Natural killer cell treated with Interleukin-12 subunit alpha and Interleukin-12 subunit beta and Interleukin-15 and Interleukin-18, amount 100 ng/mL, for 72 hours (primary cell): ENCODE measurements around the gene WFDC1. TPM values are rescaled to one million over a fixed set of nuclear protein-coding genes. Genes with fewer than 3 reads are reported as not detected.
"Not testable (repeated sequence)": the region's sequence is repeated elsewhere in the genome, so short reads cannot be mapped to it uniquely, and the experiment has no call there.

Experiments used
- ATAC-seq, 2 donors: fragments of 150-1000 bp; cut with Tn5 transposase in 1 of 2; sonication (Bioruptor Pico), chemical (Tn5 transposase) in 1 of 2; 2 replicates each; pipeline ENCODE4 v1.10.0; 2021
- DNase-seq: peaks from one replicate; pipeline ENCODE4 v3.0.0; 2022; ENCODE audit warnings: low spot score
- H3K27ac Mint-ChIP-seq, 2 donors: 1 replicate in 1 of 2; 2 replicates in 1 of 2; pipeline ENCODE4 v1.8.0; 2022; ENCODE audit warnings: mixed read lengths in 2 of 2, mild to moderate bottlenecking in 1 of 2, moderate library complexity in 1 of 2
- H3K27me3 Mint-ChIP-seq, 2 donors: 1 replicate in 1 of 2; 2 replicates in 1 of 2; pipeline ENCODE4 v1.8.0; 2022; ENCODE audit warnings: mixed read lengths in 2 of 2
- H3K36me3 Mint-ChIP-seq: one replicate; pipeline ENCODE4 v1.8.0; 2022; ENCODE audit warnings: mixed read lengths
- H3K4me1 Mint-ChIP-seq, 2 donors: 1 replicate in 1 of 2; 2 replicates in 1 of 2; pipeline ENCODE4 v1.8.0; 2022; ENCODE audit warnings: low read depth in 2 of 2, mixed read lengths in 2 of 2, mild to moderate bottlenecking in 1 of 2
- H3K4me3 Mint-ChIP-seq: one replicate; pipeline ENCODE4 v1.8.0; 2022; ENCODE audit warnings: mixed read lengths
- H3K9me3 Mint-ChIP-seq: 2 replicates; pipeline ENCODE4 v1.8.0; 2022; ENCODE audit warnings: mixed read lengths
- total RNA-seq, 2 donors: library from RNA; stranded (reverse); gene quantifications; one replicate each; pipeline ENCODE4 v1.2.3, GENCODE V29; 2022

The WFDC1 gene
- total RNA-seq, 2 donors from 2014 or later, result not detected

DNA sequence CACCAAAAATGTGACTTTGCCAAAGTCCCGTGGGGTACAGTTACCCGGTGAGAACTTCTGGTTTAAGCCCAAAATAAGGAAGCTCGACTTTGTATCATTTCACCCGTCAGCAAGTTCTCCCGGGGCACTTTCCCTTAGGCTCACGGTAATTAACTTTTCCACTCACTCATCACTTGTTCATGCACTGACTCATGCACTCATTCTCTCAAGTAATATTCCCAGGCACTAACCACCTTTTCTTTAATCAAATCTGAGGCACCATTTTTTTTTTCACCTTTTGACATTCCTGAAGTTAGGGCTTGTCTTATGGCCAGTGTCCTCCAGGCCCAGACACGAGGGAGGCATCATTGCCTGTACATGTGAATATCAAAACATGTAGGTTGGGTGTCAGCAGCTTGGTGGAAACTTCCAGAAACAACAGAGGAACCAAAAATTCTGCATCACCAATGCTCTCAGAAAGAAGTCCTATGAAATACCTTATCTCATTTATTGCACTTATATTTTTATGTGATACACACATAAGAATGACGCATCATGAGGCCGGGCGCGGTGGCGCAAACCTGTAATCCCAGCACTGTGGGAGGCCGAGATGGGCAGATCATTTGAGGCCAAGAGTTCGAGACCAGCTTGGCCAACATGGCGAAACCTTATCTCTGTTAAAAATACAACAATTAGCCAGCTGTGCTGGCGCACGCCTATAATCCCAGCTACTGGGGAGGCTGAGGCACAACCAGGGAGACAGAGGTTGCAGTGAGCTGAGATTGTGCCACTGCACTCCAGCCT is 37.5 kb downstream of the WFDC1 start:
- Mint-ChIP-seq H3K4me3 (no peak overlapping the region), H3K4me1 (no peaks in the 10 kb centered on the region), H3K9me3 (no peaks in the 10 kb centered on the region), H3K27ac (no peak overlapping the region), H3K36me3 (peaks cover 11% of the 10 kb centered on the region), H3K27me3 (peaks cover 5 to 12% of the 10 kb centered on the region in 2 donors)
- no peak for ATAC-seq
- no peak for DNase-seq

DNA sequence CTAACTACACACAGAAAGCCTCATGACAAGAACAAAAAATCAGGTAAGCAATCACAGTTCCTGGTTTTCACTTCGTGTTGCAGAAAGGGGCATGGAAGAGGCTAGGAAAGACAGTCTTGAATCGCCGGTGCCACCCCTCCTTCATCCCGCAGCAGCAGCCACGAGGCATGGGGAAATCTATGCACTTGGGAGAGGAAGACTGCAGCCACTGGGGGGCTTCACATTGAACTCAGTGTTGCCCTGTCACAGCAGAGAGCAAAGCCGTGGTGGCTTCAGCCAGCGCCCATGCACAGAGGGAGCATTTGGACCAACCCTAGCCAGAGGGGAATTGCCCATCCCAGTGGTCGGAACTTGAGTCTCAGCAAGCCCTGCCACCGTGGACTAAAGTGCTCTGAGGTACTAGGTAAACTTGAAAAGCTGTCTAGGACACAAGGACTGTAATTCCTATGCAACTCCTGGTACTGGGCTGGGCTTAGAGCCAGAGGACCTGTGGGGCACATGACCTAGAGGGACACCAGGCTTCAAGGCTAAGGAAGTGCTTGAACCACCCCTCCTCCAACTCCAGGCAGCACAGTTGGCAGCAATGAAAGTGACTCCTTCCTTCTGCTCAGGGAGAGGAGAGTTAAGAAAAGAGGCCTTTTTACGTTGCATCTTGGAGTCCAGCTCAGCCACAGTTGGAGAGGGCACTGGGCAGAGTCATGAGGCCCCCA is 38.5 kb downstream of the WFDC1 start:
- H3K9me3 Mint-ChIP-seq, result no peaks in the 10 kb centered on the region
- no peak for DNase-seq
- peaks cover 5 to 12% of the 10 kb centered on the region in 2 donors for H3K27me3 Mint-ChIP-seq
- H3K4me3 Mint-ChIP-seq, result no peak overlapping the region
- no peak for ATAC-seq
- no peak overlapping the region for H3K27ac Mint-ChIP-seq
- H3K4me1 Mint-ChIP-seq, result no peaks in the 10 kb centered on the region
- peaks cover 13% of the 10 kb centered on the region for H3K36me3 Mint-ChIP-seq

DNA sequence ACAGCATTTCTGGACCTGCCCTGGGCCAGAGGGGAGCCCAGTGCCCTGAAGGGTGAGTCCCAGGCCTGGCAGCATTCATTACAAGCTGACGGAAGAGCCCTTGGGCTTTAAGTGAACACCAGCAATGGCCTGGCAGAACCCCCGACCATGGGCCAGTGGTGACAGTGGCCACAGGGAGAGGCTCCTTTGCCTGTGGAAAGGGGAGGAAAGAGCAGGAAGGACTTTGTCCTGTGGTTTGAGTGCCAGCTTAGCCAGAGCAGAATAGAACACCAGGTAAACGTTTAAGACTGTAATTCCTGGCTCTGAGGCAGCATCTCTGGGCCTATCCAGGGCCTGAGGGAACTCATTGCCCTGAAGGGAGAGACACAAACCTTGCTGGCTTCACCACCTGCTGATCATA is 39.4 kb downstream of the WFDC1 start:
- peaks cover 13% of the 10 kb centered on the region for H3K36me3 Mint-ChIP-seq
- H3K27me3 Mint-ChIP-seq, result peaks cover 5 to 12% of the 10 kb centered on the region in 2 donors
- no peak overlapping the region for H3K4me3 Mint-ChIP-seq
- ATAC-seq (peak in 1 of 2 donors; percentile 39), DNase-seq (no peak)
- no peak overlapping the region for H3K27ac Mint-ChIP-seq
- H3K9me3 Mint-ChIP-seq, result no peaks in the 10 kb centered on the region
- H3K4me1 Mint-ChIP-seq, result no peaks in the 10 kb centered on the region

DNA sequence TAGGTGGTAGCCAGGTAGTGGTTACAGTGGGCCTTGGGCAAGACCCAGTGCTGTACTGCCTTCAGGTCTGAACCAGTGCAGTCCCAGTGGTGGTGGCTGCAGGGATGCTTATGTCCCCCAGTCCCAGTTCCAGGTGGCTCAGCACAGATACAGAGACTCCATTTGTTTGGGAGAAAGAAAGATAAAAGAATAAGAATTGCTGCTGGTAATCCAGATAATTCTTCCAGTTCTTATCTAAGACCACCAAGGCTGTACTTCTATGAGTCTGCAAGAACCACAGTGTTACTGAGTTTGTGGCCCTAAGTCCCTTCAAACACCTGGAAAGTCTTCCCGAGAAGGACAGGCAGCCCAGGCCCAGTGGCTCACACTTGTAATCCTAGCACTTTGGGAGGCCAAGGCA is 39.8 kb downstream of the WFDC1 start:
- H3K9me3 Mint-ChIP-seq, result no peaks in the 10 kb centered on the region
- H3K4me1 Mint-ChIP-seq, result no peaks in the 10 kb centered on the region
- ATAC-seq (no peak), DNase-seq (no peak)
- peaks cover 5 to 12% of the 10 kb centered on the region in 2 donors for H3K27me3 Mint-ChIP-seq
- no peak overlapping the region for H3K4me3 Mint-ChIP-seq
- H3K36me3 Mint-ChIP-seq, result peaks cover 13% of the 10 kb centered on the region
- H3K27ac Mint-ChIP-seq, result no peak overlapping the region

DNA sequence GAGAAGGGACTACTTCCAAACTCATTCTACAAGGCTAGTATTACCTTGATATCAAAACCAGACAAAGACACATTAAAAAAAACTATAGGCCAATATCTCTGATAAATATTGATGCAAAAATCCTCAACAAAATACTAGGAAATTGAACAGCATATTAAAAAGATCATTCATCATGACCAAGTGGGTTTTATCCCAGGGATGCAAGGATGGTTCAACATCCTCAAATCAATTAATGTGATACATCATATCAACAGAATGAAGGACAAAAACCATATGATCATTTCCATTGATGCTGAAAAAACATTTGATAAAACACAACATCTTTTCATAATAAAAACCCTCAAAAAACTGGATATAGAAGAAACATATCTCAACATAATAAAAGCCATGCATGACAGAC is 42.6 kb downstream of the WFDC1 start:
- not testable (repeated sequence) for H3K4me1 Mint-ChIP-seq, H3K27ac Mint-ChIP-seq, ATAC-seq, H3K4me3 Mint-ChIP-seq, DNase-seq, H3K9me3 Mint-ChIP-seq
- Mint-ChIP-seq H3K27me3 (peaks cover 7 to 12% of the 10 kb centered on the region in 2 donors), H3K36me3 (peaks cover 13% of the 10 kb centered on the region)

DNA sequence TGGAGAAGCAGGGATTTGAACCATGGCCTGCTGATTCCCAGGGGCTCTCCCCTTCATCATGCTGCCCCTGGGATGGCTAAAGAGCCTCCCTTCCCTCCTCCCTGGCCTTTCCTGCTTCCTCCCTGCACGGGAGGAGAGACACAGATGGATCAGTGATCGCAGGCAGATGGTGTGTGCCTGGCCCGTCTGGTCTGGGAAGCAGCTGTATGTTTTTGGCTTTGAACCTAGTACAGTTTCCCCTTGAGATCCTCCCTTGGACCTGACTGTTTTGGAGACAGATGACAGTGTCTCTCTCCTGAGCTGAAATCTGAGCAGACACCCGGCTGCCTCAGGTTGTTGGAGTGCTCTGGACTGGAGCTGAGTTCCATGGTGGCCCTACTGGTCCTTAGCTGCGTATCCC is 44.6 kb downstream of the WFDC1 start:
- Mint-ChIP-seq H3K4me1 (no peaks in the 10 kb centered on the region), H3K4me3 (no peak overlapping the region), H3K27ac (no peak overlapping the region), H3K27me3 (peaks cover 5 to 12% of the 10 kb centered on the region in 2 donors), H3K36me3 (peaks cover 13% of the 10 kb centered on the region), H3K9me3 (no peaks in the 10 kb centered on the region)
- DNase-seq (no peak), ATAC-seq (no peak)

DNA sequence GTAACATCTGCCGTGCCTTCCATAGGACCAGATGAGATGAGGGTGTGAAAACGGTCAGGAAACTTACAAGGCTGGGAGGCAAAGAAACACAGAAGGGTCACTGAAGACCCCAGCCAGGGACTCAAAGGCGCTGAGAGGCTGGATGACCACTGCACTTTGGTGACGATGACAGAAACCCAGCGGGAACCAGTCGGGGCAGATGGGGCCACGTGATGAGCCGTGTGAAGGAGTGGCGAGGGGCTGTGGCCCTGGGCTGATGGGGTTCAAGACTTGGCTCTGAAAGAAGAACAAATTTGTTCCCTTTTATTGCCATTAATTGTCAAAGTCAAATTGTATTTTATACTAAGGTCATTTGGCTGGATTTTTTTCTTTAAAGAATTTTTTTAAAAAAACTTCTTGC is 45.1 kb downstream of the WFDC1 start:
- DNase-seq, result no peak
- Mint-ChIP-seq H3K36me3 (peaks cover 13% of the 10 kb centered on the region), H3K27me3 (peaks cover 5 to 11% of the 10 kb centered on the region in 2 donors), H3K27ac (no peak overlapping the region), H3K4me3 (no peak overlapping the region), H3K4me1 (no peaks in the 10 kb centered on the region), H3K9me3 (no peaks in the 10 kb centered on the region)
- ATAC-seq, result no peak

DNA sequence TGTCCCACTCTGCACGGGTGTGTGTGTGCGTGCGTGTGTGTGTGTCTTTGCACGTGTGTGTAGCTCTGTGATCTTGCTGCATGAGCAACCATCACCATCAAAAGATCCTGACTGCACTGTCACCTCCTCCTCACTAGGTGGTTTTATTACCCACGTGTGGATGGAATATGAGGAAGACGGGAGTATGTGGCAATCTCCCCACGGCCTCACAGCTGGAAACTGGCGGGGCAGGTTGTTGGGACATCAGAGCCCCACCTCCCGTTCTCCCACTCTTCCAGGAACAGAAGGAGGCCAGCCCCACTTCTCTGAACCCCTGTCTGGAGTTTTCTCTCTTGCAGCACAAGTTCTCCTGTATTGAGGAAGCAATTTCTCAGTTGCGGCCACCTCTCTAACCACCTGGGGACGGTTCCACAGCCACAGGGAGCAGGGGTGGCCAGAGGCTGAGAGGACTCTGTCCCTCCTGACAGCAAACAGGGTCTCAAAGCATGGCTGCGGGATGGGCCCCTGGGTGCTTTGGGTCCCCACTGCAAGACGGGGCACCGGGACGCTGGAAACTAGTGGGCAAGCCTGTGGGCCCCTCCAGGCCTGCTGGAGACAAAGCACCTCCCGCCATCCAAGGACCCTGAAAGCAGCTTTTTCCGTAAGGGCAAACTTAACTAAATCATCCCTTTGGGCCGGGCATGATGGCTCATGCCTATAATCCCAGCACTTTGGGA is 45.8 kb downstream of the WFDC1 start:
- ATAC-seq (no peak), DNase-seq (no peak)
- no peak overlapping the region for H3K4me3 Mint-ChIP-seq
- no peaks in the 10 kb centered on the region for H3K9me3 Mint-ChIP-seq
- H3K4me1 Mint-ChIP-seq, result no peaks in the 10 kb centered on the region
- H3K36me3 Mint-ChIP-seq, result peaks cover 8% of the 10 kb centered on the region
- peaks cover 4 to 5% of the 10 kb centered on the region in 2 donors for H3K27me3 Mint-ChIP-seq
- H3K27ac Mint-ChIP-seq, result no peak overlapping the region

DNA sequence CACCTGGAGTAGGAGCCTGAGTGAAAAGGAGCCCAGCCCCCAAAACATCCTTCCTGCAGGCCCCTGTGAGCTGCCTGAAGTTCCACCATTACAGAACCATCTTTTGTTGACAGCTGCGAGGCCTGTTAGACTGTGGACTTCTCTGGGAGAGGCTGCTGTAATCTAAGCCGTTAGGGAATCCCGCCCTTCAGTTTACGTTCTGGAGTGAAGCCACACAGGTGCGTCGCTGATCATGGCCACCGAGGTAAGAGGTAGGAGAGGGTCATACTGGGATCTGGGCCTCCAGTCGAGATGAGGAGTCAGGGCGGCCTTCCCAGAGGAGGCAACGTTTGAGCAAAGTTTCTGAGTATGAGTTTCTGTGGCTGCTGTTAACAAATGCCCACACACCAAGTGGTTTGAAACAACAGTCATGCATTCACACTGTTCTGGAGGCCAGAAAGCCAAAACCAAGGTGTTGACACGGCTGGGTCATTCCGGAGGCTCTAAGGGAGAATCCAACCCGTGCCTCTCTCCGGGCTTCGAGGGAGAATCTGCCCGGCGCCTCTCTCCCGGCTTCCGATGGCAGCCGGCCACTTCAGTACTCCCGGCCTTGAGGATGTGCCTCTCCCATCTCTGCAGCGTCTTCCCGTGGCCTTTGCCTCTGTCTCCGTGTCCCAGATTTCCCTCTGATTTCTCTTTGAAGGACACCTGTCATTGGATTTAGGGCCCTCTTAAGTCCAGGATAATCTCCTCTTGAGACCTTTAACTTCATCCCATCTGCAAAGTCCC is 47.0 kb downstream of the WFDC1 start:
- DNase-seq, result no peak
- Mint-ChIP-seq H3K36me3 (peaks cover 6% of the 10 kb centered on the region), H3K4me3 (no peak overlapping the region), H3K27ac (no peak overlapping the region), H3K9me3 (no peaks in the 10 kb centered on the region), H3K4me1 (no peaks in the 10 kb centered on the region), H3K27me3 (peaks cover 0 to 6% of the 10 kb centered on the region in 2 donors)
- ATAC-seq, result no peak

DNA sequence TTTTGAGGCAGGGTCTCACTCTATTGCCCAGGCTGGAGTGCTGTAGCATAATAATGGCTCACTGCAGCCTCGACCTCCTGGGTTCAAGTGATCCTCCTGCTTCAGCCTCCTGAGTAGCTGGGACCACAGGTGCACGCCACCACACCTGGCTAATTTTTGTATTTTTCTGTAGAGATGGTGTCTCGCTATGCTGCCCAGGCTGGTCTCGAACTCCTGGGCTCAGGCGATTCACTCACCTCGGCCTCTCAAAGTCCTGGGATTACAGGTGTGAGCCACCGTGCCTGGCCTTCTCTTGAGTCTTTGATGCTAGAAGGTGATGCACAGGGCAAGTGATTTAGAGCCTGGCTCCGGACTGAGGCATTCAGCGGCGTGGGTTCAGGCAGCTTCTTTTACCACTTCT is 49.1 kb downstream of the WFDC1 start:
- H3K9me3 Mint-ChIP-seq, H3K4me3 Mint-ChIP-seq, H3K4me1 Mint-ChIP-seq, H3K27ac Mint-ChIP-seq, DNase-seq, ATAC-seq, H3K27me3 Mint-ChIP-seq, H3K36me3 Mint-ChIP-seq: not testable (repeated sequence)

DNA sequence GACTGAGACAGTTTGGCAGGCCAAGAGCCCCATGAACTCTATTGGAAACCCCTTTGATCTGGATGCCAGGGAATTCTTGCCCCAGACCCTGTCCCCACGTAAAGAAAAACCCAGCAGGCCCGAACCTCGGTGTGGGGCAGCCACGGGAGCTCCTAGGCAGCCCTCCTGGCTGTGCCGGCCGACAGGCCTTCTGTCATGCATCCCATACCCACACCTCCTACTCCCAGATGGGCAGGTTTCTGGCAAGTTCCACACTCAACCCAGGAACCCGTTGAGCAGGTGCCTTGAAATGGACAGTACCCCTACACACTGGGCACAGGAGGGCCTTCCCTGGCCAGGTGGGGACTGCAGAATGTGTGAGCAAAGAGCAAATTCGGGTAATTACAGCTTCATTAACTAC is 50.1 kb downstream of the WFDC1 start:
- no peak overlapping the region for H3K4me3 Mint-ChIP-seq
- H3K9me3 Mint-ChIP-seq, result no peaks in the 10 kb centered on the region
- ATAC-seq, result no peak
- DNase-seq, result no peak
- H3K27me3 Mint-ChIP-seq, result peaks cover 4 to 5% of the 10 kb centered on the region in 2 donors
- H3K4me1 Mint-ChIP-seq, result no peaks in the 10 kb centered on the region
- H3K36me3 Mint-ChIP-seq, result no peaks in the 10 kb centered on the region
- H3K27ac Mint-ChIP-seq, result no peak overlapping the region

DNA sequence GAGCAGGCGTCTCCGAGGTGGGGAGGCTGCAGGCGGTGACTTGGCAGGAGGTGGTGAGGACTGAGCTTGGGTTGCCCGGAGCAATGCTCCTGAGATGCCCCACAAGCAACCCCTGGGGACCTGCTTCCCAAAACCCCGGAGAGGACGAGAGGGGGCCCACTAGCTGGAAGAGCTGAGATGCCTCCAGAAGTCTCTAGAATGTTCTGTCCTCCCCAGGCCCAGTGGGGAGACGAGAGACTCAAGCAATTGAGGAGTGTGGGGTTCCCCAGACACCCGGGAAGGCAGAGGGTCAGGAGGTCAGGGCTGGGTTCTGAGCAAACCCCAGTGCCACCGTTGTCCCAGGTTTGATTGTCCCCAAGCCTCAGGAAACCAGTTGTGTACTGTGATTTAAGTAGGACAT is 52.5 kb downstream of the WFDC1 start:
- peaks cover 4 to 11% of the 10 kb centered on the region in 2 donors for H3K27me3 Mint-ChIP-seq
- no peaks in the 10 kb centered on the region for H3K36me3 Mint-ChIP-seq
- peak in 1 of 2 donors; percentile 28 for ATAC-seq
- H3K4me3 Mint-ChIP-seq, result no peak overlapping the region
- H3K9me3 Mint-ChIP-seq, result no peaks in the 10 kb centered on the region
- no peaks in the 10 kb centered on the region for H3K4me1 Mint-ChIP-seq
- no peak overlapping the region for H3K27ac Mint-ChIP-seq
- no peak for DNase-seq

DNA sequence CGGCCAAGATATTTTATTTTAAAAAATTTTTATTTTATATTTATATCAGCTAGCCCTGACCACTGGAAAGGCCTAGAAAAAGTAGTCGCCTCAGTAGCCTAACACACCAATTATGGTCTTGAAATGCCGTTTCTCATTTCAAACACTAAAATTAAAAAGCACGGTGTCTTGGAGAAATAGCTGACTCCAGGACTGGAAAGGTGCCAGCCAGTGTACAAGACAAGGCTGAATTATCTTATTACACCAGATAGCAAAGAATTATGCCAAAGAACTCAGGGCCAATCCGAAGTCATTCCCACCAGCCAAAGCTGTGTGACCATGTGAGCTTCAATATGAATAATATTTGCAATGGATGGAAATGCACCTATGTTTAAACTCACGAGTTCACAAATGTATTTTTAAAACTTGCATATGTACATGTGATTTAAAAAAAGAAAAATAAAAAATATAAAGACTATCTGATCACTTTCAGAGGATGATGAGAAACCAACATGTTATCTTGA is 53.8 kb downstream of the WFDC1 start:
- Mint-ChIP-seq H3K27me3 (peaks cover 4 to 11% of the 10 kb centered on the region in 2 donors), H3K27ac (no peak overlapping the region), H3K4me3 (no peak overlapping the region), H3K36me3 (no peaks in the 10 kb centered on the region), H3K9me3 (no peaks in the 10 kb centered on the region), H3K4me1 (no peaks in the 10 kb centered on the region)
- DNase-seq (no peak), ATAC-seq (no peak)
